Endodermal cell (in vitro differentiated cells): Measurements from ENCODE around the gene ZNF507. TPM values are rescaled to one million over a fixed set of nuclear protein-coding genes. Genes with fewer than 3 reads are reported as not detected.

Experiments used
- DNase-seq: peaks from one replicate; pipeline ENCODE4 v3.0.0-alpha.2; 2017
- H3K27ac ChIP-seq: 2 replicates; pipeline ENCODE4 v1.5.1; 2013; ENCODE audit warnings: mild to moderate bottlenecking, low read depth, low read length, moderate library complexity
- H3K27me3 ChIP-seq: 2 replicates; pipeline ENCODE4 v1.6.1; 2013; ENCODE audit warnings: mild to moderate bottlenecking, low read length, moderate library complexity; ENCODE audit not compliant: insufficient read depth, control insufficient read depth, poor library complexity, severe bottlenecking
- H3K36me3 ChIP-seq: 2 replicates; pipeline ENCODE4 v1.7.0; 2013; ENCODE audit warnings: mild to moderate bottlenecking, low read length, moderate library complexity; ENCODE audit not compliant: control insufficient read depth, insufficient read depth
- H3K4me1 ChIP-seq: one replicate; pipeline ENCODE4 v1.7.0; 2013; ENCODE audit warnings: low read length; ENCODE audit not compliant: control insufficient read depth, insufficient read depth
- H3K4me3 ChIP-seq: 2 replicates; pipeline ENCODE4 v1.5.1; 2013; ENCODE audit warnings: mild to moderate bottlenecking, low read length, moderate library complexity
- H3K9ac ChIP-seq: 2 replicates; pipeline ENCODE4 v1.6.1; 2013; ENCODE audit warnings: mild to moderate bottlenecking, low read length, moderate library complexity; ENCODE audit not compliant: poor library complexity, severe bottlenecking; ENCODE audit errors: extremely low read depth
- H3K9me3 ChIP-seq: 2 replicates; pipeline ENCODE4 v1.6.1; 2013; ENCODE audit warnings: mild to moderate bottlenecking, low read length, moderate library complexity; ENCODE audit not compliant: control insufficient read depth
- H3K27ac Mint-ChIP-seq: 2 replicates; pipeline ENCODE4 v1.8.0; 2020; ENCODE audit warnings: mixed read lengths
- H3K27me3 Mint-ChIP-seq: 2 replicates; pipeline ENCODE4 v1.8.0; 2021; ENCODE audit warnings: mild to moderate bottlenecking, mixed read lengths; ENCODE audit not compliant: insufficient read depth
- H3K36me3 Mint-ChIP-seq: 2 replicates; pipeline ENCODE4 v1.8.0; 2020; ENCODE audit warnings: low read depth, mixed read lengths
- H3K4me1 Mint-ChIP-seq: 2 replicates; pipeline ENCODE4 v1.8.0; 2020; ENCODE audit warnings: mixed read lengths
- H3K4me3 Mint-ChIP-seq: 2 replicates; pipeline ENCODE4 v1.8.0; 2020; ENCODE audit warnings: mild to moderate bottlenecking, moderate library complexity, mixed read lengths
- H3K9me3 Mint-ChIP-seq: 2 replicates; pipeline ENCODE4 v1.8.0; 2020; ENCODE audit warnings: mild to moderate bottlenecking, mixed read lengths
- WGBS, 2 experiments: methylation state at CpG; one replicate each; pipeline versions ENCODE4 v1.1.5 to v1.1.7; 2013; ENCODE audit warnings: missing lambda C conversion rate in 2 of 2, mixed read lengths in 1 of 2; ENCODE audit not compliant: insufficient coverage in 1 of 2, insufficient read length in 1 of 2; 5-methylcytosine and 5-hydroxymethylcytosine counted together
- long read RNA-seq, 4 experiments: library from polyadenylated mRNA in 2 of 4; library from RNA in 1 of 4; library from capped mRNA in 1 of 4; stranded (forward) in 3 of 4; unstranded in 1 of 4; transcript quantifications; one replicate each; pipeline ENCODE4 v2.0.0, GENCODE V29; 2020 to 2021; ENCODE audit warnings: inconsistent platforms in 1 of 4
- polyA plus RNA-seq, 2 experiments: library from polyadenylated mRNA; stranded (reverse); fragments of 50-300 nt; gene quantifications; one replicate each; pipeline ENCODE4 v1.2.3, GENCODE V29; 2013
- total RNA-seq, 2 donors: library from RNA; stranded (reverse); fragmentation: NEBNext Ultra II Directional in 1 of 2; extraction: Animal tissue kit (Norgen Biotek cat#: 25700) in 1 of 2; gene quantifications; 2 replicates in 1 of 2; 3 replicates in 1 of 2; pipeline ENCODE4 v1.2.1, GENCODE V29; 2021
- TF ChIP-seq, protein P1 (sequence below): fragments of 200-600 bp; sonication (generic); conservative IDR thresholded peaks from 2 replicates; pipeline ENCODE4 v1.5.0; 2021; ENCODE audit warnings: antibody characterized with exemption, mild to moderate bottlenecking

Gene ZNF507
- 10 to 100 TPM; 28.0 to 32.5 TPM for total RNA-seq
- polyA plus RNA-seq (2013, experiment 1 of 2) = 22.0 TPM
- polyA plus RNA-seq (2013, experiment 2 of 2) = 21.6 TPM
- long read RNA-seq, experiment 1, full-length matches to known transcripts = 1 of 9 reads
- long read RNA-seq, experiment 1, partial matches to known transcripts = 2 of 9 reads
- long read RNA-seq, experiment 1, other reads (novel, unspliced or antisense) = 6 of 9 reads
- long read RNA-seq, experiment 2, full-length matches to known transcripts = 23 of 32 reads
- long read RNA-seq, experiment 2, partial matches to known transcripts = 2 of 32 reads
- long read RNA-seq, experiment 2, other reads (novel, unspliced or antisense) = 7 of 32 reads
- long read RNA-seq, experiment 3, full-length matches to known transcripts = 30 of 47 reads
- long read RNA-seq, experiment 3, partial matches to known transcripts = 9 of 47 reads
- long read RNA-seq, experiment 3, other reads (novel, unspliced or antisense) = 8 of 47 reads
- long read RNA-seq, experiment 4, partial matches to known transcripts = 1 of 1 reads
- long read RNA-seq, experiment 4, other reads (novel, unspliced or antisense) = 0 of 1 reads

- peaks cover 7% of the 10 kb centered on the region for H3K9me3 Mint-ChIP-seq
These were observed at the start of gene ZNF507 for GRCh38 chr19:32345261-32346207. TSS of gene ZNF507 (plus strand) at chr19:32345610. CDS start at chr19:32352831, 7,221 bp downstream.

GRCh38 chr19:32296694-32297093 is 48.7 kb upstream of the ZNF507 start:
- Mint-ChIP-seq H3K27ac (no peak overlapping the region), H3K4me1 (no peaks in the 10 kb centered on the region), H3K9me3 (peaks cover 11% of the 10 kb centered on the region), H3K4me3 (no peak overlapping the region), H3K27me3 (no peaks in the 10 kb centered on the region), H3K36me3 (no peaks in the 10 kb centered on the region)
- Histone ChIP-seq H3K9me3 (peaks cover 4% of the 10 kb centered on the region), H3K27ac (no peak overlapping the region), H3K9ac (no peak overlapping the region), H3K4me1 (no peaks in the 10 kb centered on the region), H3K4me3 (no peak overlapping the region), H3K27me3 (no peaks in the 10 kb centered on the region), H3K36me3 (no peaks in the 10 kb centered on the region)
- TF ChIP-seq, protein P1, sequence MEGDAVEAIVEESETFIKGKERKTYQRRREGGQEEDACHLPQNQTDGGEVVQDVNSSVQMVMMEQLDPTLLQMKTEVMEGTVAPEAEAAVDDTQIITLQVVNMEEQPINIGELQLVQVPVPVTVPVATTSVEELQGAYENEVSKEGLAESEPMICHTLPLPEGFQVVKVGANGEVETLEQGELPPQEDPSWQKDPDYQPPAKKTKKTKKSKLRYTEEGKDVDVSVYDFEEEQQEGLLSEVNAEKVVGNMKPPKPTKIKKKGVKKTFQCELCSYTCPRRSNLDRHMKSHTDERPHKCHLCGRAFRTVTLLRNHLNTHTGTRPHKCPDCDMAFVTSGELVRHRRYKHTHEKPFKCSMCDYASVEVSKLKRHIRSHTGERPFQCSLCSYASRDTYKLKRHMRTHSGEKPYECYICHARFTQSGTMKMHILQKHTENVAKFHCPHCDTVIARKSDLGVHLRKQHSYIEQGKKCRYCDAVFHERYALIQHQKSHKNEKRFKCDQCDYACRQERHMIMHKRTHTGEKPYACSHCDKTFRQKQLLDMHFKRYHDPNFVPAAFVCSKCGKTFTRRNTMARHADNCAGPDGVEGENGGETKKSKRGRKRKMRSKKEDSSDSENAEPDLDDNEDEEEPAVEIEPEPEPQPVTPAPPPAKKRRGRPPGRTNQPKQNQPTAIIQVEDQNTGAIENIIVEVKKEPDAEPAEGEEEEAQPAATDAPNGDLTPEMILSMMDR = no peak
- 90 to 94% methylated on average over 1 of the region's 1 CpG for WGBS, 2 experiments
- no peak for DNase-seq

More at GRCh38 chr19:32345261-32346207, at the start of gene ZNF507:
- TF ChIP-seq, protein P1 = peak; percentile 26
- Mint-ChIP-seq H3K36me3 (peaks cover 18% of the 10 kb centered on the region), H3K4me3 (peak within 1 kb of the TSS; percentile 96), H3K27ac (peak within 1 kb of the TSS; percentile 94), H3K27me3 (peaks cover 8% of the 10 kb centered on the region), H3K4me1 (peaks cover 20% of the 10 kb centered on the region)
- H3K27ac ChIP-seq = peak within 1 kb of the TSS; percentile 76
- no peaks in the 10 kb centered on the region for H3K27me3 ChIP-seq
- peak; percentile 95 for DNase-seq
- WGBS, 2 experiments = 4 to 7% methylated on average over 33 to 72 of the region's 72 CpGs
- peaks cover 5% of the 10 kb centered on the region for H3K4me1 ChIP-seq
- H3K9ac ChIP-seq = peak within 1 kb of the TSS; percentile 91
- peaks cover 5% of the 10 kb centered on the region for H3K9me3 ChIP-seq
- peaks cover 33% of the 10 kb centered on the region for H3K36me3 ChIP-seq
- peak within 1 kb of the TSS; percentile 98 for H3K4me3 ChIP-seq

DNA sequence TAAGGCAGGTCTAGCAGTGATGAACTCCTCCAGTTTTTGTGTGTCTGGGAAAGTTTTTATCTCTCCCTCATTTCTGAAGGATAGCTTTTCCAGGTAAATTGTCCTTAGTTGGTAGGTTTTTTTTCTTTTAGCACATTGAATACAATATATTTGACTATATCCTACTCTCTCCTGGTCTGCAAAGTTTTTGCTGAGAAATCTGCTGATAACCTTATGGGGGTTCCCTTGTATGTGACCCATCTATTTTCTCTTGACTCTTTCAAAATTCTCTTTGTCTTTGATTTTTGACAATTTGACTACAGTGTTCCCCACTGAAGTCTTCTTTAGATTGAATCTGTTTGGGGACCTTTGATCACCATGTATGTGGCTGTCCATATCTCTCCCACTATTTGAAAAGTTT is 42.6 kb upstream of the ZNF507 start:
- Histone ChIP-seq H3K36me3 (no peaks in the 10 kb centered on the region), H3K9me3 (peaks cover 9% of the 10 kb centered on the region), H3K9ac (no peak overlapping the region), H3K4me1 (no peaks in the 10 kb centered on the region), H3K27me3 (no peaks in the 10 kb centered on the region), H3K27ac (no peak overlapping the region), H3K4me3 (no peak overlapping the region)
- H3K27ac Mint-ChIP-seq = no peak overlapping the region
- H3K4me1 Mint-ChIP-seq = no peaks in the 10 kb centered on the region
- no peaks in the 10 kb centered on the region for H3K27me3 Mint-ChIP-seq
- no peak for DNase-seq
- no peak overlapping the region for H3K4me3 Mint-ChIP-seq
- TF ChIP-seq, protein P1 = no peak
- no peaks in the 10 kb centered on the region for H3K36me3 Mint-ChIP-seq
- peaks cover 17% of the 10 kb centered on the region for H3K9me3 Mint-ChIP-seq
